IPS DF 6.9 (cell line): ENCODE data around the gene PACRGL.
"Not testable (repeated sequence)": the region's sequence is repeated elsewhere in the genome, so short reads cannot be mapped to it uniquely, and the experiment has no call there.

Experiments used
- DNase-seq: peaks from one replicate; pipeline ENCODE4 v3.0.0-alpha.2; 2013; ENCODE audit warnings: low read depth, low spot score
- H3K27ac ChIP-seq: one replicate; pipeline ENCODE4 v1.5.1; 2013; ENCODE audit warnings: low read length, control low read depth
- H3K27me3 ChIP-seq: 2 replicates; pipeline ENCODE4 v1.6.1; 2013; ENCODE audit warnings: mild to moderate bottlenecking, low read length; ENCODE audit not compliant: control insufficient read depth, insufficient read depth
- H3K36me3 ChIP-seq: 2 replicates; pipeline ENCODE4 v1.6.1; 2013; ENCODE audit warnings: low read length; ENCODE audit not compliant: control insufficient read depth, insufficient read depth
- H3K4me1 ChIP-seq: 2 replicates; pipeline ENCODE4 v1.6.1; 2013; ENCODE audit warnings: low read length; ENCODE audit not compliant: control insufficient read depth, insufficient read depth
- H3K4me3 ChIP-seq: 2 replicates; pipeline ENCODE4 v1.5.1; 2013; ENCODE audit warnings: mild to moderate bottlenecking, low read length
- H3K9me3 ChIP-seq: 2 replicates; pipeline ENCODE4 v1.6.1; 2013; ENCODE audit warnings: low read length, inconsistent platforms; ENCODE audit not compliant: control insufficient read depth, insufficient read depth
- WGBS: extraction: QIAGEN DNeasy Blood & Tissue Kit; methylation state at CpG from one replicate; pipeline ENCODE4 v1.1.7; 2013; ENCODE audit warnings: mixed read lengths, missing lambda C conversion rate; ENCODE audit not compliant: insufficient read length, insufficient coverage; 5-methylcytosine and 5-hydroxymethylcytosine counted together

Gene PACRGL

GRCh38 chr4:20723019-20723418 is 22.8 kb downstream of the PACRGL start:
- no peaks in the 10 kb centered on the region for H3K27me3 ChIP-seq
- H3K36me3 ChIP-seq = peaks cover 5% of the 10 kb centered on the region; the same call in 1 of the 2 replicates
- no CpG with 5 or more reads among the region's 3 CpGs for WGBS
- H3K4me1 ChIP-seq = no peaks in the 10 kb centered on the region
- peaks cover 1% of the 10 kb centered on the region; the same call in 1 of the 2 replicates for H3K9me3 ChIP-seq
- DNase-seq = no peak
- H3K4me3 ChIP-seq = no peak overlapping the region
- no peak overlapping the region for H3K27ac ChIP-seq

DNA sequence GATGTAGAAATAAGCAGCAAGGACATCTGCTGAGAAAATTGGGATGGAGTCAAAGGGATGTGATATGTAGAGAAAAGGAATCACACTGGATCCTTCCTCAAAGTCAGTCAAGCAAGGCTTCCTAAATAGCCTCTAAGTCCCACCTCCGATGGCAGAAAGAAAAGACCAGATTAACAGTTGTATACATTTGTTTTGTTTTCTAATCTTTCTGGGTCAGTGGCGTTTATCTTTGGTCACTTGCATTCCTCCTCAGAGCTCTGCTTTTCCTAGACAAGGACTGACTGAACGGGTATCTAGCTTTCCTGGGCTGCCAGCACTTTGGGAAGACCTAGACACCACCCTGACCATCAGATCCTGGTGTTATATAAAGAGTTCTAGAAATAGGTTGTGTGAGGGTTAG is 23.2 kb downstream of the PACRGL start:
- Histone ChIP-seq H3K27ac (no peak overlapping the region), H3K36me3 (peaks cover 5% of the 10 kb centered on the region; the same call in 1 of the 2 replicates), H3K9me3 (peaks cover 1% of the 10 kb centered on the region; the same call in 1 of the 2 replicates), H3K27me3 (no peaks in the 10 kb centered on the region), H3K4me3 (no peak overlapping the region), H3K4me1 (no peaks in the 10 kb centered on the region)
- no CpG with 5 or more reads among the region's 3 CpGs for WGBS
- no peak for DNase-seq

DNA sequence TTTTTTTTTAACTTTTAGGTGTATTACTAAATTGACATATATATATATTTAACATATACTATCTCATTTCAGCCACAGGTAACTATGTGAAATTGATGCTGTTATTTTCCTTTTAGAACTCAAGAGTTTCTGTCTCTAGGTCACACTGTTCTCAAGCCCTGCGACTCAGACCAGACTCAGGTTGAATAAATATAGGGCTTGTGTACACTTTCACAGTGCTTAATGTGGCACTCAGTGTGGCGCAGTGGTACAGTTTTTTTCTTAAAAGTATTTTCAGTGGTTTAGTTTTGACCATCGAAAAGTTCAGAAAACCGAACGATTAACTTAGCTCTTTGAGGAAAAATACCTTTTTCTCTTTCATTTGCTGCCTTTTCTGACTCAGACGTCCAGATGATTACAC is 24.7 kb downstream of the PACRGL start:
- no peak overlapping the region for H3K27ac ChIP-seq
- no peaks in the 10 kb centered on the region for H3K27me3 ChIP-seq
- no peaks in the 10 kb centered on the region for H3K4me1 ChIP-seq
- DNase-seq = no peak
- no peak overlapping the region for H3K4me3 ChIP-seq
- peaks cover 1% of the 10 kb centered on the region; the same call in 1 of the 2 replicates for H3K9me3 ChIP-seq
- H3K36me3 ChIP-seq = peaks cover 5% of the 10 kb centered on the region; the same call in 1 of the 2 replicates
- no CpG with 5 or more reads among the region's 6 CpGs for WGBS

DNA sequence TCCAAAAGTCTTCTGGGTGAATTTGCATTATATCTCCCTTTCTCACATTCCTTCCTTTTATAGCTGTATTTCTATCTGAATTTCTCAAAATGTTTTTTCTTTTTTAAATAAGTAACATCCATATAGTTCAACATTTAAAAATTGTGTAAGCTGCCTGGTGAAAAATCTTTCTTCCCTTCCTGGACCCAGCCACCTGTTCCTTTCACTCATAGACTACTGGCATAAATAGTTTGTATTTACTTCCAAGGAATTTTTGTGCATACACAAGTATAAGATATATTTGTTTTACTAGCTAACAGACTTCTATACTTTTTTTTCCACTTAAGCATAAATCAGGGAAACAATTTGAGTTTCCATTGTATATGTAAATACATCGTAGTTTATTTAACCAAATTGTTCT is 35.7 kb downstream of the PACRGL start:
- DNase-seq = no peak
- Histone ChIP-seq H3K4me1 (no peaks in the 10 kb centered on the region), H3K27me3 (no peaks in the 10 kb centered on the region), H3K4me3 (no peak overlapping the region), H3K9me3 (no peaks in the 10 kb centered on the region; the same call in 1 of the 2 replicates), H3K36me3 (peaks cover 5% of the 10 kb centered on the region; the same call in 1 of the 2 replicates), H3K27ac (no peak overlapping the region)
- no CpG with 5 or more reads among the region's 1 CpG for WGBS

DNA sequence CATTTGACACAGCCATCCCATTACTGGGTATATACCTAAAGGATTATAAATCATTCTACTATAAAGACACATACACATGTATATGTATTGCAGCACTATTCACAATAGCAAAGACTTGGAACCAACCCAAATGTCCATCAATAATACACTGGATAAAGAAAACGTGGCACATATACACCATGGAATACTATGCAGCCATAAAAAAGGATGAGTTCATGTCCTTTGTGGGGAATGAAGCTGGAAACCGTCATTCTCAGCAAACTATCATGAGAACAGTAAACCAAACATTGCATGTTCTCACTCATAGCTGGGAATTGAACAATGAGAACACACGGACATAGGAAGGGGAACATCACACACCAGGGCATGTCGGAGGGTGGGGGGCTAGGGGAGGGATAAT is 45.7 kb downstream of the PACRGL start:
- not testable (repeated sequence) for H3K27ac ChIP-seq, H3K36me3 ChIP-seq, DNase-seq, H3K27me3 ChIP-seq, H3K9me3 ChIP-seq, H3K4me3 ChIP-seq, H3K4me1 ChIP-seq
- no CpG with 5 or more reads among the region's 4 CpGs for WGBS

GRCh38 chr4:20752641-20753040 is 52.4 kb downstream of the PACRGL start:
- H3K27ac ChIP-seq = no peak overlapping the region
- no peak overlapping the region for H3K4me3 ChIP-seq
- no CpG with 5 or more reads among the region's 3 CpGs for WGBS
- H3K4me1 ChIP-seq = no peaks in the 10 kb centered on the region
- no peaks in the 10 kb centered on the region for H3K36me3 ChIP-seq
- no peak for DNase-seq
- no peaks in the 10 kb centered on the region for H3K9me3 ChIP-seq
- no peaks in the 10 kb centered on the region for H3K27me3 ChIP-seq

DNA sequence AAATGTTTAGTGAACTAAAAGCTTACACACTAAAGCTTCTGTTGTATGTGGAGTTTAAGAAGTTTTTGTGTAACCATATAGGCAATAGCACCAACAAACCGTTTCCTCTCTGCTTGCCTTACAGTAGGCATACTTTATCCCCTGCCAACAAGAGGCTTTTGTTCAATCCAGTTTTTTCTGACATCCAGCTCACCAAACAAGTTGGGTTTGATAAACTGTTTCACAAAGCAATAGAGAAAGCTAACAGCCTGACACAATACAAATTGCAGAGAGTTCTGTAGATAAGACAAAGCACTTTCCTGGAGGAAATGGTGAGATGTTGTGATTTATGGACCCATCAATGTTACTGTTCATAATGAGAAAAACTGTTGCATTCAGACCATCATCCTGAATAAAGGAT is 53.8 kb downstream of the PACRGL start:
- DNase-seq = no peak
- Histone ChIP-seq H3K27me3 (no peaks in the 10 kb centered on the region), H3K36me3 (no peaks in the 10 kb centered on the region), H3K27ac (no peak overlapping the region), H3K4me1 (no peaks in the 10 kb centered on the region), H3K9me3 (no peaks in the 10 kb centered on the region), H3K4me3 (no peak overlapping the region)
- no CpG with 5 or more reads among the region's 1 CpG for WGBS

- Histone ChIP-seq H3K27ac (no peak overlapping the region), H3K4me3 (no peak overlapping the region), H3K27me3 (no peaks in the 10 kb centered on the region), H3K36me3 (no peaks in the 10 kb centered on the region), H3K4me1 (no peaks in the 10 kb centered on the region), H3K9me3 (no peaks in the 10 kb centered on the region)
- no peak for DNase-seq
- no CpG with 5 or more reads among the region's 2 CpGs for WGBS
Observed at GRCh38 chr4:20760053-20760452, 59.8 kb downstream of the PACRGL start.

DNA sequence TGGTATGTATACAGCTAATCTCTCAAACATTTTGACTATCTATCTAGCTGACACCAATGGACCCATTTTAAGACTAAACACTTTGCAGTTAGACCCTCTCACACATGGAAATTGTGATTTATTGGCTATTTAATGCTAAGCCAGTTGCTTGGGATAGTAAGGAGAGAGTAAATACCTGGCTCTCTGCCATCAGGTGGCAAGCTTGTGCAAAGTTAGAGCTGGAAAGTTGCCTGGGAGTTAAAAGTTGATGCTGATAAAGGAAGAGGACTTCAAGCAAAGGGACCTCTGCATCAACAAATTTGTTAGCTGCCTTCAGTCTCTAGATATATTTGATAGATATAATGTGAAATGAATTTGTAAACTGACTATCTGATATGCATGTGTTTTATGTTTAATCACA is 61.1 kb downstream of the PACRGL start:
- no peaks in the 10 kb centered on the region for H3K9me3 ChIP-seq
- H3K4me1 ChIP-seq = no peaks in the 10 kb centered on the region
- H3K36me3 ChIP-seq = no peaks in the 10 kb centered on the region
- no peak overlapping the region for H3K27ac ChIP-seq
- no peak overlapping the region for H3K4me3 ChIP-seq
- no peaks in the 10 kb centered on the region for H3K27me3 ChIP-seq
- no peak for DNase-seq

DNA sequence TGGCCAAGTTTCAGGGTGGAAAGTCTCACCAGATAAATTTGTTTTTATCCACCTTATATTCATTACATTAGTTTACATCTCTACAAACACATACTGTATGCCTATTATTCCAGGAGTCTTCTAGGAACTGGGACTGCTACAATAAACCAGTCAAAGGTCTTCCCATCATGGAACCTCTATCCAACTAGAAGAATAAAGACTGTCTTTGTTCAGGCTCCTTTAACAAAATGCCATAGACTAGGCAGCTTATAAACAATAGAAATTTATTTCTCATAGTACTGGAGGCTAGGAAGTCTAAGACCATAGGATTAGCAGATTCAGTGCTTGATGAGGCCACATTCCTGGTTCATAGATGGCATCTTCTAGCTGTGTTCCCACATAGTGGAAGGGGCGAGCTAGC is 61.6 kb downstream of the PACRGL start:
- no peak for DNase-seq
- no peak overlapping the region for H3K27ac ChIP-seq
- no peaks in the 10 kb centered on the region for H3K9me3 ChIP-seq
- no peak overlapping the region for H3K4me3 ChIP-seq
- WGBS = no CpG with 5 or more reads among the region's 1 CpG
- H3K36me3 ChIP-seq = no peaks in the 10 kb centered on the region
- no peaks in the 10 kb centered on the region for H3K27me3 ChIP-seq
- no peaks in the 10 kb centered on the region for H3K4me1 ChIP-seq

DNA sequence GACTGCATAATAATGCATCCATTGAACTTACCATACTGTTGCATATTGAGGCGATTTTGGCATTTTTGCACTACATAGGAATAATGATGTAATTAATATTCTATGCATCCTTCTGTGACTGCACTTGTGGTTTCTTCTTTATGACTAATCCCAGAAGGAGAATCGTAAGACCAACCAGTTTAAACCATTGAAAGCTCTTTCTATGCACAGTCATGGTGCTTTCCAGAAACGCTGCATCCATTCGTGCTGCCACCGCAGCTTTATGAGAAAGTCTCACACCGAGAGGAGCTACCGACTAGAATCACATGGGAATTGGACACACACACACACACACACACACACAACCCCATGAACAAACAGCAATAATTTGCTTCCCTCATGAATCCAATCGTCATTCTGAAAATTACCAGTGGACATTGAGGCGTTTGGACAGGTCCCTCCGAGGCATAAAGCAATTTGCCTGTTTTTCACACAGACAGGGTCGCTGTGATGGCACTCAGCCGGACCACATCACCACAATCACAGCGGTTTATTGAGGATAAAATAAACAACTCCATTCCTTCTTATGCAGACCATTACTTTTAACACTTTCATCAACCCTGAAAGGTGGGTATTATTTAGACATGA is 64.2 kb downstream of the PACRGL start:
- H3K27ac ChIP-seq = no peak overlapping the region
- H3K9me3 ChIP-seq = no peaks in the 10 kb centered on the region
- no peaks in the 10 kb centered on the region for H3K36me3 ChIP-seq
- no peak overlapping the region for H3K4me3 ChIP-seq
- DNase-seq = no peak
- H3K27me3 ChIP-seq = no peaks in the 10 kb centered on the region
- no CpG with 5 or more reads among the region's 13 CpGs for WGBS
- H3K4me1 ChIP-seq = no peaks in the 10 kb centered on the region
